ENCODE data around the gene ZNF878.

The ZNF878 gene

GRCh38 chr19:12055784-12056183 lies 3.0 kb upstream of the ZNF878 start:
- in situ Hi-C loops (cut with HindIII; ENCODE audit: low sequenced_read_pairs) = no loop called here
- no peak overlapping the region for H3K4me3 ChIP-seq (ENCODE audit: low read depth, low read length)
- no peak for DNase-seq (ENCODE audit: low read depth)
- no peak for TF ChIP-seq CTCF (IDR thresholded peaks at IDR 0.05; ENCODE audit: low read depth, low read length, missing control alignments)

GRCh38 chr19:12052091-12052496 lies 667 bp downstream of the ZNF878 start:
- no peak for DNase-seq (ENCODE audit: low read depth)
- H3K4me3 ChIP-seq (ENCODE audit: low read depth, low read length) = peak overlapping the region; percentile 64
- in situ Hi-C loops (cut with HindIII; ENCODE audit: low sequenced_read_pairs) = no loop called here
- TF ChIP-seq CTCF (IDR thresholded peaks at IDR 0.05; ENCODE audit: low read depth, low read length, missing control alignments) = no peak

- no peak for TF ChIP-seq CTCF (IDR thresholded peaks at IDR 0.05; ENCODE audit: low read depth, low read length, missing control alignments)
- in situ Hi-C loops (cut with HindIII; ENCODE audit: low sequenced_read_pairs) = no loop called here
- DNase-seq (ENCODE audit: low read depth) = no peak
- no peak overlapping the region for H3K4me3 ChIP-seq (ENCODE audit: low read depth, low read length)
Observed at GRCh38 chr19:12047868-12048267, 4.9 kb downstream of the ZNF878 start.

GRCh38 chr19:12043752-12044422 lies 8.9 kb downstream of the ZNF878 start:
- no peak for TF ChIP-seq CTCF (IDR thresholded peaks at IDR 0.05; ENCODE audit: low read depth, low read length, missing control alignments)
- no peak for DNase-seq (ENCODE audit: low read depth)
- in situ Hi-C loops (cut with HindIII; ENCODE audit: low sequenced_read_pairs) = no loop called here
- no peak overlapping the region for H3K4me3 ChIP-seq (ENCODE audit: low read depth, low read length)

GRCh38 chr19:12042893-12043292 lies 9.9 kb downstream of the ZNF878 start:
- no peak overlapping the region for H3K4me3 ChIP-seq (ENCODE audit: low read depth, low read length)
- DNase-seq (ENCODE audit: low read depth) = no peak
- no peak for TF ChIP-seq CTCF (IDR thresholded peaks at IDR 0.05; ENCODE audit: low read depth, low read length, missing control alignments)
- in situ Hi-C loops (cut with HindIII; ENCODE audit: low sequenced_read_pairs) = no loop called here

GRCh38 chr19:12035220-12036172 lies 17.3 kb downstream of the ZNF878 start, which contains the start of gene ZNF433:
Gene ZNF433 (minus strand): TSS chr19:12035679. CDS start chr19:12035539, 140 bp downstream.
- in situ Hi-C loops (cut with HindIII; ENCODE audit: low sequenced_read_pairs) = no loop called here

More at GRCh38 chr19:12035220-12036172, 17.3 kb downstream of the ZNF878 start, which contains the start of gene ZNF433:
- TF ChIP-seq CTCF (IDR thresholded peaks at IDR 0.05; ENCODE audit: low read depth, low read length, missing control alignments) = peak; percentile 5
- peak; percentile 40 for DNase-seq (ENCODE audit: low read depth)
- H3K4me3 ChIP-seq (ENCODE audit: low read depth, low read length) = peak within 1 kb of the TSS; percentile 86

All from astrocyte of the cerebellum (primary cell).